ENCODE results near the gene C1orf105. TPM values are rescaled to one million over a fixed set of nuclear protein-coding genes. Genes with fewer than 3 reads are reported as not detected.

The C1orf105 gene
- total and polyA plus RNA-seq, 2 of the 8 experiments (the other 6 are each of a cell fraction or from before 2014, with no cell fraction given) = not detected

GRCh38 chr1:172377565-172377964, 42.9 kb upstream of the C1orf105 start:
- POLR2A ChIA-PET (ENCODE audit: partially characterized antibody) = no interaction called here
- DNase-seq (ENCODE audit: low read depth in 1 of 2, low spot score in 2 of 2) = no peak

More at GRCh38 chr1:172377565-172377964, 42.9 kb upstream of the C1orf105 start:
- Histone ChIP-seq H3K14ac (ENCODE audit: insufficient read length) (no peak overlapping the region), H3K56ac (replicated peaks; ENCODE audit: insufficient read length, low read depth, low read length) (no peak overlapping the region), H3K9me3 (ENCODE audit: insufficient read depth in 2 of 2, low read depth in 1 of 2, low read length in 1 of 2) (no peaks in the 10 kb centered on the region), H3K27ac (ENCODE audit: low read depth, low read length) (no peak overlapping the region), H2AK5ac (ENCODE audit: low read depth, low read length) (no peak overlapping the region), H3K23me2 (ENCODE audit: low read depth, low read length) (no peaks in the 10 kb centered on the region), H2BK120ac (replicated peaks; ENCODE audit: low read depth, low read length) (no peak overlapping the region), H3K4me1 (replicated peaks in 1 of 4; ENCODE audit: control insufficient read depth in 3 of 4, insufficient read depth in 4 of 4, low read length in 3 of 4) (peaks cover 0 to 3% (median 0%) of the 10 kb centered on the region in 4 experiments; a peak in 2 of 7 replicates), H3K18ac (ENCODE audit: extremely low read depth, low read length) (no peak overlapping the region), H3K79me1 (ENCODE audit: low read depth, low read length) (no peaks in the 10 kb centered on the region), H3K4me3 (ENCODE audit: extremely low read depth in 1 of 4, insufficient read depth in 2 of 4, low read depth in 3 of 4, low read length in 4 of 4) (no peak overlapping the region), H3K9ac (replicated peaks in 1 of 4; ENCODE audit: extremely low read depth in 1 of 4, low read depth in 3 of 4, low read length in 3 of 4) (no peak overlapping the region), H3K36me3 (ENCODE audit: control insufficient read depth in 2 of 4, insufficient read depth in 4 of 4, low read length in 3 of 4) (no peaks in the 10 kb centered on the region), H3K23ac (ENCODE audit: insufficient read length) (no peak overlapping the region), H3K4ac (replicated peaks; ENCODE audit: insufficient read length, low read depth, low read length) (no peak overlapping the region), H3K79me2 (ENCODE audit: control insufficient read depth in 1 of 2, insufficient read depth in 2 of 2, low read length in 2 of 2) (no peaks in the 10 kb centered on the region), H4K20me1 (replicated peaks in 1 of 2; ENCODE audit: control insufficient read depth in 1 of 2, insufficient read depth in 2 of 2, low read length in 2 of 2) (no peaks in the 10 kb centered on the region), H4K91ac (replicated peaks; ENCODE audit: insufficient read length, low read length) (no peak overlapping the region), H3K4me2 (ENCODE audit: insufficient read depth in 1 of 2, low read depth in 2 of 2, low read length in 2 of 2) (no peak overlapping the region), H3K27me3 (replicated peaks in 1 of 4; ENCODE audit: control insufficient read depth in 3 of 4, extremely low read depth in 1 of 4, insufficient read depth in 3 of 4, low read length in 3 of 4) (peaks cover 0 to 1% (median 0%) of the 10 kb centered on the region in 4 experiments; a peak in 1 of 7 replicates), H2AFZ (ENCODE audit: low read length) (no peak overlapping the region), H2BK12ac (ENCODE audit: low read depth, low read length) (no peak overlapping the region), H2BK15ac (ENCODE audit: low read length) (no peak overlapping the region), H2BK5ac (ENCODE audit: low read depth, low read length) (no peak overlapping the region), H4K5ac (ENCODE audit: insufficient read length, low read depth, low read length) (no peak overlapping the region), H2BK20ac (ENCODE audit: low read length) (no peak overlapping the region), H4K8ac (ENCODE audit: extremely low read depth, insufficient read depth, low read length) (no peak overlapping the region)
- CTCF ChIA-PET (ENCODE audit: partially characterized antibody) = interaction anchor here (1.0 to 1.8 kb wide), 3 partner anchors 13 to 40 kb away, joined by 3 to 4 read pairs (median 3); no protein-coding TSS in a partner anchor
- no peak for TF ChIP-seq EZH2 (IDR thresholded peaks at IDR 0.05; ENCODE audit: low read depth, low read length, severe bottlenecking)
- TF ChIP-seq SIN3A (conservative IDR thresholded peaks at IDR 0.05 in 1 of 2, IDR thresholded peaks at IDR 0.05 in 1 of 2; ENCODE audit: low read depth in 1 of 2, low read length in 2 of 2) = no peak
- no peak for TF ChIP-seq CHD2 (IDR thresholded peaks at IDR 0.05; ENCODE audit: low read length)
- TF ChIP-seq CTBP2 (IDR thresholded peaks at IDR 0.05; ENCODE audit: borderline replicate concordance, insufficient read depth, insufficient read length, low read length) = no peak
- TF ChIP-seq BCL11A (IDR thresholded peaks at IDR 0.05; ENCODE audit: low read depth in 2 of 2, low read length in 2 of 2) = no peak
- FAIRE-seq = no peak
